H9 (cell line): ENCODE data around the gene DACT3. TPM values are rescaled to one million over a fixed set of nuclear protein-coding genes. Genes with fewer than 3 reads are reported as not detected.

ENCODE experiments used
- DNase-seq: peaks from one replicate; pipeline ENCODE4 v3.0.0-alpha.2; 2017
- H2AFZ ChIP-seq: one replicate; pipeline ENCODE4 v1.6.1; 2013; ENCODE audit warnings: mild to moderate bottlenecking, low read length, control low read depth, moderate library complexity
- H2AK5ac ChIP-seq: 2 replicates; pipeline ENCODE4 v1.6.1; 2013; ENCODE audit warnings: low read length, control low read depth, mixed read lengths; ENCODE audit not compliant: insufficient read length
- H2BK120ac ChIP-seq: one replicate; pipeline ENCODE4 v1.6.1; 2013; ENCODE audit warnings: low read depth, mild to moderate bottlenecking, low read length, control low read depth, inconsistent platforms; ENCODE audit not compliant: poor library complexity, severe bottlenecking
- H2BK12ac ChIP-seq: 2 replicates; pipeline ENCODE4 v1.6.1; 2013; ENCODE audit warnings: low read length, control low read depth, mixed read lengths, low read depth; ENCODE audit not compliant: insufficient read length
- H2BK15ac ChIP-seq: 2 replicates; pipeline ENCODE4 v1.6.1; 2013; ENCODE audit warnings: low read depth, low read length, control low read depth
- H2BK20ac ChIP-seq: one replicate; pipeline ENCODE4 v1.6.1; 2013; ENCODE audit warnings: low read depth, mild to moderate bottlenecking, low read length, control low read depth, inconsistent platforms; ENCODE audit not compliant: poor library complexity, severe bottlenecking
- H2BK5ac ChIP-seq: 2 replicates; pipeline ENCODE4 v1.6.1; 2013; ENCODE audit warnings: low read length, control low read depth, mixed read lengths; ENCODE audit not compliant: insufficient read length
- H3K14ac ChIP-seq: 2 replicates; pipeline ENCODE4 v1.6.1; 2013; ENCODE audit warnings: low read length, control low read depth; ENCODE audit not compliant: insufficient read depth
- H3K18ac ChIP-seq: 2 replicates; pipeline ENCODE4 v1.6.1; 2013; ENCODE audit warnings: low read depth, mild to moderate bottlenecking, mixed read lengths, low read length, control low read depth; ENCODE audit not compliant: insufficient read length
- H3K23ac ChIP-seq: 2 replicates; pipeline ENCODE4 v1.6.1; 2013; ENCODE audit warnings: low read length, control low read depth, mixed read lengths, low read depth; ENCODE audit not compliant: insufficient read length
- H3K23me2 ChIP-seq: 2 replicates; pipeline ENCODE4 v1.6.1; 2013; ENCODE audit warnings: low read depth, mild to moderate bottlenecking, mixed read lengths, low read length, control low read depth; ENCODE audit not compliant: insufficient read length, poor library complexity, severe bottlenecking
- H3K27ac ChIP-seq: 2 replicates; pipeline ENCODE4 v1.5.1; 2013; ENCODE audit warnings: low read length, control low read depth, mixed read lengths, low read depth; ENCODE audit not compliant: insufficient read length
- H3K27me3 ChIP-seq: 2 replicates; pipeline ENCODE4 v1.6.1; 2013; ENCODE audit warnings: low read length, control low read depth, inconsistent platforms; ENCODE audit not compliant: insufficient read depth
- H3K4ac ChIP-seq: 2 replicates; pipeline ENCODE4 v1.6.1; 2013; ENCODE audit warnings: low read depth, mild to moderate bottlenecking, control low read depth, inconsistent platforms, low read length, moderate library complexity
- H3K4me1 ChIP-seq: 2 replicates; pipeline ENCODE4 v1.6.1; 2013; ENCODE audit warnings: low read length, control low read depth, inconsistent platforms; ENCODE audit not compliant: insufficient read depth
- H3K4me2 ChIP-seq: 2 replicates; pipeline ENCODE4 v1.6.1; 2013; ENCODE audit warnings: low read length, control low read depth, mixed read lengths; ENCODE audit not compliant: insufficient read length, insufficient read depth
- H3K56ac ChIP-seq: 2 replicates; pipeline ENCODE4 v1.6.1; 2013; ENCODE audit warnings: low read depth, mild to moderate bottlenecking, mixed read lengths, low read length, control low read depth; ENCODE audit not compliant: insufficient read length
- H3K79me1 ChIP-seq: 2 replicates; pipeline ENCODE4 v1.6.1; 2013; ENCODE audit warnings: low read depth, mild to moderate bottlenecking, moderate library complexity, low read length, control low read depth, inconsistent platforms; ENCODE audit not compliant: insufficient read depth, poor library complexity, severe bottlenecking
- H3K79me2 ChIP-seq: 2 replicates; pipeline ENCODE4 v1.6.1; 2013; ENCODE audit warnings: low read length, control low read depth, inconsistent platforms; ENCODE audit not compliant: insufficient read depth
- H3K9ac ChIP-seq: 2 replicates; pipeline ENCODE4 v1.6.1; 2013; ENCODE audit warnings: low read length, control low read depth, mixed read lengths; ENCODE audit not compliant: insufficient read length; ENCODE audit errors: extremely low read depth
- H3K9me3 ChIP-seq: one replicate; pipeline ENCODE4 v1.6.1; 2013; ENCODE audit warnings: low read depth, low read length, inconsistent platforms; ENCODE audit not compliant: control insufficient read depth
- H3T11ph ChIP-seq: one replicate; pipeline ENCODE4 v1.6.1; 2013; ENCODE audit warnings: mild to moderate bottlenecking, low read length, control low read depth, inconsistent platforms
- H4K20me1 ChIP-seq: one replicate; pipeline ENCODE4 v1.6.1; 2013; ENCODE audit not compliant: control insufficient read depth, insufficient read length, insufficient read depth
- H4K5ac ChIP-seq: 2 replicates; pipeline ENCODE4 v1.6.1; 2013; ENCODE audit warnings: low read depth, mild to moderate bottlenecking, mixed read lengths, low read length, control low read depth; ENCODE audit not compliant: insufficient read length
- H4K8ac ChIP-seq: replicated peaks from 2 replicates; pipeline ENCODE4 v1.6.1; 2013; ENCODE audit warnings: low read length, control low read depth, mixed read lengths, low read depth; ENCODE audit not compliant: insufficient read length
- H4K91ac ChIP-seq: 2 replicates; pipeline ENCODE4 v1.6.1; 2013; ENCODE audit warnings: low read depth, mild to moderate bottlenecking, moderate library complexity, mixed read lengths, low read length, control low read depth; ENCODE audit not compliant: insufficient read length
- H3K27ac Mint-ChIP-seq, 3 experiments: 2 replicates in 2 of 3; 3 replicates in 1 of 3; pipeline ENCODE4 v1.8.0; 2020 to 2021; ENCODE audit warnings: mixed read lengths in 3 of 3, mild to moderate bottlenecking in 1 of 3, moderate library complexity in 1 of 3
- H3K27me3 Mint-ChIP-seq: 2 replicates; pipeline ENCODE4 v1.8.0; 2021; ENCODE audit warnings: low read depth, mild to moderate bottlenecking, moderate library complexity, mixed read lengths
- H3K36me3 Mint-ChIP-seq, 3 experiments: 2 replicates in 2 of 3; 3 replicates in 1 of 3; pipeline ENCODE4 v1.8.0; 2020 to 2021; ENCODE audit warnings: low read depth in 3 of 3, mixed read lengths in 3 of 3; ENCODE audit not compliant: insufficient read depth in 1 of 3
- H3K4me1 Mint-ChIP-seq, 2 experiments: 2 replicates each; pipeline ENCODE4 v1.8.0; 2020; ENCODE audit warnings: mixed read lengths in 2 of 2
- H3K4me3 Mint-ChIP-seq, 2 experiments: 2 replicates in 1 of 2; 3 replicates in 1 of 2; pipeline ENCODE4 v1.8.0; 2020 to 2021; ENCODE audit warnings: mild to moderate bottlenecking in 2 of 2, mixed read lengths in 2 of 2, moderate library complexity in 1 of 2
- H3K9me3 Mint-ChIP-seq, 2 experiments: 2 replicates in 1 of 2; 3 replicates in 1 of 2; pipeline ENCODE4 v1.8.0; 2020; ENCODE audit warnings: mild to moderate bottlenecking in 2 of 2, mixed read lengths in 2 of 2, moderate library complexity in 1 of 2
- CTCF ChIP-seq: fragments of 200-600 bp; sonication (generic); conservative IDR thresholded peaks from 3 replicates; pipeline ENCODE4 v1.8.0; 2021; ENCODE audit warnings: antibody characterized with exemption, mild to moderate bottlenecking
- WGBS: extraction: QIAGEN DNeasy Blood & Tissue Kit; methylation state at CpG from one replicate; pipeline ENCODE4 v1.1.7; 2013; ENCODE audit warnings: missing lambda C conversion rate, low lambda C conversion rate, mixed read lengths; ENCODE audit not compliant: insufficient read length; ENCODE audit errors: extremely low coverage; 5-methylcytosine and 5-hydroxymethylcytosine counted together
- long read RNA-seq: library from polyadenylated mRNA; unstranded; transcript quantifications from one replicate; pipeline ENCODE4 v2.0.0, GENCODE V29; 2020
- total RNA-seq: library from RNA; stranded (reverse); gene quantifications from 2 replicates; pipeline ENCODE4 v1.2.1, GENCODE V29; 2021

The DACT3 gene, protein sequence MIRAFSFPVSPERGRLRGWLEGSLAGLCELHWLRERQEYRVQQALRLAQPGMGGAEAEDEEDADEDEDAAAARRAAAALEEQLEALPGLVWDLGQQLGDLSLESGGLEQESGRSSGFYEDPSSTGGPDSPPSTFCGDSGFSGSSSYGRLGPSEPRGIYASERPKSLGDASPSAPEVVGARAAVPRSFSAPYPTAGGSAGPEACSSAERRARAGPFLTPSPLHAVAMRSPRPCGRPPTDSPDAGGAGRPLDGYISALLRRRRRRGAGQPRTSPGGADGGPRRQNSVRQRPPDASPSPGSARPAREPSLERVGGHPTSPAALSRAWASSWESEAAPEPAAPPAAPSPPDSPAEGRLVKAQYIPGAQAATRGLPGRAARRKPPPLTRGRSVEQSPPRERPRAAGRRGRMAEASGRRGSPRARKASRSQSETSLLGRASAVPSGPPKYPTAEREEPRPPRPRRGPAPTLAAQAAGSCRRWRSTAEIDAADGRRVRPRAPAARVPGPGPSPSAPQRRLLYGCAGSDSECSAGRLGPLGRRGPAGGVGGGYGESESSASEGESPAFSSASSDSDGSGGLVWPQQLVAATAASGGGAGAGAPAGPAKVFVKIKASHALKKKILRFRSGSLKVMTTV
- total RNA-seq: 0.87 and 1.1 TPM in 2 replicates
- long read RNA-seq: 0 reads

GRCh38 chr19:46661020-46661731 is at the start of gene DACT3:
Gene DACT3, minus strand, starts transcription at chr19:46661182. Its CDS starts 118 bp downstream, at chr19:46661064.
- Histone ChIP-seq H3K4ac (no peak within 1 kb of the TSS), H4K5ac (no peak within 1 kb of the TSS), H2AFZ (no peak within 1 kb of the TSS), H2BK120ac (no peak within 1 kb of the TSS), H3K79me1 (no peaks in the 10 kb centered on the region), H3K27ac (no peak within 1 kb of the TSS), H3K9ac (no peak within 1 kb of the TSS), H3K79me2 (no peaks in the 10 kb centered on the region), H2BK15ac (no peak within 1 kb of the TSS), H2AK5ac (no peak within 1 kb of the TSS), H2BK5ac (no peak within 1 kb of the TSS), H2BK12ac (no peak within 1 kb of the TSS), H3K23me2 (peaks cover 15% of the 10 kb centered on the region), H3K9me3 (no peaks in the 10 kb centered on the region), H2BK20ac (no peak within 1 kb of the TSS), H3K14ac (no peak within 1 kb of the TSS), H3K4me1 (no peaks in the 10 kb centered on the region), H4K8ac (no peak within 1 kb of the TSS), H4K91ac (no peak within 1 kb of the TSS), H4K20me1 (no peaks in the 10 kb centered on the region), H3T11ph (no peak within 1 kb of the TSS), H3K4me2 (peak within 1 kb of the TSS; percentile 93), H3K23ac (no peak within 1 kb of the TSS), H3K27me3 (no peaks in the 10 kb centered on the region; the same call in 1 of the 2 replicates), H3K56ac (no peak within 1 kb of the TSS), H3K18ac (no peak within 1 kb of the TSS)
- Mint-ChIP-seq H3K27me3 (peaks cover 45% of the 10 kb centered on the region), H3K4me3 (peak within 1 kb of the TSS; percentile 48 to 83), H3K36me3 (no peaks in the 10 kb centered on the region), H3K4me1 (peaks cover 19 to 22% of the 10 kb centered on the region in 2 experiments), H3K9me3 (no peaks in the 10 kb centered on the region; a peak in 1 of 5 replicates), H3K27ac (peak within 1 kb of the TSS in 2 of 3 experiments; percentile 72 to 89; a peak in 4 of 7 replicates)
- no CpG with 5 or more reads among the region's 61 CpGs for WGBS
- no peak for TF ChIP-seq CTCF
- peak; percentile 100 for DNase-seq
